Measurements from ENCODE around the gene SLBP.

SLBP gene

GRCh38 chr4:1712216-1713002 is at the start of gene SLBP:
Gene SLBP (minus strand): TSS chr4:1712319. CDS start chr4:1712188, 131 bp downstream.
- Histone ChIP-seq H3K4me1 (ENCODE audit: control insufficient read depth, insufficient read depth, low read length) (peaks cover 19% of the 10 kb centered on the region), H3K9me3 (ENCODE audit: control insufficient read depth, low read length) (no peaks in the 10 kb centered on the region), H3K36me3 (ENCODE audit: control insufficient read depth, insufficient read depth, low read length) (no peaks in the 10 kb centered on the region), H3K27me3 (ENCODE audit: control insufficient read depth, insufficient read depth, low read length) (no peaks in the 10 kb centered on the region), H3K9ac (ENCODE audit: low read length) (peak within 1 kb of the TSS; percentile 87), H3K4me3 (ENCODE audit: low read length) (peak within 1 kb of the TSS; percentile 99)

DNA sequence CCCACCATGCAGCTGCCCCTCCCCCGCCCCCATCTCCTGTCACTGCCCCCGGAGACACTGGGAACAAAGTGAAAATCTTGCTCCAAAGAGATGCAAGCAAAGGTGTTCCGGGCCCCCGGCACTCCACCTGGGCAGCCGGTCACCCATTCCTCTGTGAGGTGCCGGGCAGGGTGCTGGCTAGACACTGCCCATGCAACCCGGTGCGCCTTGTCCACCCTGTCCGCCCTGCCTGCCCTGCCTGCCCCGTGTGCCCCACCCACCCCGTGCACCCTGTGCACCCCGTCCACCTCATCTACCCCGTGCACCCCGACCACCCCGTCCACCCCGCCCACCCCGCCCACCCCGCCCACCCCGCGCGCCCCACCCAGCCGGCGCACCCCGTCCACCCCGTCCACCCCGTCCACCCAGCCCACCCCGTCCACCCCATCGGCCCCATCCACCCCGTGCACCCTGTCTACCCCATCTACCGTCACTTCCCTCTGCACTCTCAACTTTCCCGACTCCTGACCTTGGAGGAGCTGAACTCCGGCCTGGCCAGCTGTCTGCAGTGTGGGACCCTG is 49.1 kb upstream of the SLBP start:
- no peak overlapping the region for H3K9ac ChIP-seq (ENCODE audit: low read length)
- no peak overlapping the region for H3K4me3 ChIP-seq (ENCODE audit: low read length)
- H3K4me1 ChIP-seq (ENCODE audit: control insufficient read depth, insufficient read depth, low read length) = peaks cover 4% of the 10 kb centered on the region
- peaks cover 31% of the 10 kb centered on the region for H3K27me3 ChIP-seq (ENCODE audit: control insufficient read depth, insufficient read depth, low read length)
- H3K9me3 ChIP-seq (ENCODE audit: control insufficient read depth, low read length) = no peaks in the 10 kb centered on the region
- no peaks in the 10 kb centered on the region for H3K36me3 ChIP-seq (ENCODE audit: control insufficient read depth, insufficient read depth, low read length)

GRCh38 chr4:1760521-1761071 is 48.5 kb upstream of the SLBP start:
- peaks cover 4% of the 10 kb centered on the region for H3K4me1 ChIP-seq (ENCODE audit: control insufficient read depth, insufficient read depth, low read length)
- peaks cover 31% of the 10 kb centered on the region for H3K27me3 ChIP-seq (ENCODE audit: control insufficient read depth, insufficient read depth, low read length)
- no peaks in the 10 kb centered on the region for H3K9me3 ChIP-seq (ENCODE audit: control insufficient read depth, low read length)

DNA sequence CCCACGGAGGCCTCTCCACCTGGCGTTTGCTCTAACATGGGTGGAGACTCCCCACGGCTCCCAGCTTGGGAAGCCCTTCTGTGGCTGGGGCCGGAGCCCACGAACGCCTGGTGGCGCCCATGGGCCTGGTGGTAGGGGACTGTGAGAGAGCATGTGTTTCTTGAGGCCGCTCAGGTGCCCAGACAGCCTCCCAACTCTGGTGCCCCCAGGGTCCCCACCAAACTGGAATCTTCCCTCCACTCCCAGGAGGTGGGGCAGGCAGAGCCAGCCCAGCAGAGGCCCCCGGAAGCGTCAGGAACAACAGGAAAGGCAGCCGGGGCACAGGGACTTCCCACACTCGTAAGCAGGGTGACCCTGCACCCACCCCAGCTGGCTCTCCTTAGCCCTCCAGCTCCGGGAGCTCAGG is 47.7 kb upstream of the SLBP start:
- Histone ChIP-seq H3K27me3 (ENCODE audit: control insufficient read depth, insufficient read depth, low read length) (peaks cover 25% of the 10 kb centered on the region), H3K4me3 (ENCODE audit: low read length) (no peak overlapping the region), H3K9ac (ENCODE audit: low read length) (no peak overlapping the region), H3K36me3 (ENCODE audit: control insufficient read depth, insufficient read depth, low read length) (no peaks in the 10 kb centered on the region), H3K9me3 (ENCODE audit: control insufficient read depth, low read length) (no peaks in the 10 kb centered on the region), H3K4me1 (ENCODE audit: control insufficient read depth, insufficient read depth, low read length) (peaks cover 4% of the 10 kb centered on the region)

More at GRCh38 chr4:1760521-1761071, 48.5 kb upstream of the SLBP start:
- Histone ChIP-seq H3K4me3 (ENCODE audit: low read length) (no peak overlapping the region), H3K36me3 (ENCODE audit: control insufficient read depth, insufficient read depth, low read length) (no peaks in the 10 kb centered on the region), H3K9ac (ENCODE audit: low read length) (no peak overlapping the region)

DNA sequence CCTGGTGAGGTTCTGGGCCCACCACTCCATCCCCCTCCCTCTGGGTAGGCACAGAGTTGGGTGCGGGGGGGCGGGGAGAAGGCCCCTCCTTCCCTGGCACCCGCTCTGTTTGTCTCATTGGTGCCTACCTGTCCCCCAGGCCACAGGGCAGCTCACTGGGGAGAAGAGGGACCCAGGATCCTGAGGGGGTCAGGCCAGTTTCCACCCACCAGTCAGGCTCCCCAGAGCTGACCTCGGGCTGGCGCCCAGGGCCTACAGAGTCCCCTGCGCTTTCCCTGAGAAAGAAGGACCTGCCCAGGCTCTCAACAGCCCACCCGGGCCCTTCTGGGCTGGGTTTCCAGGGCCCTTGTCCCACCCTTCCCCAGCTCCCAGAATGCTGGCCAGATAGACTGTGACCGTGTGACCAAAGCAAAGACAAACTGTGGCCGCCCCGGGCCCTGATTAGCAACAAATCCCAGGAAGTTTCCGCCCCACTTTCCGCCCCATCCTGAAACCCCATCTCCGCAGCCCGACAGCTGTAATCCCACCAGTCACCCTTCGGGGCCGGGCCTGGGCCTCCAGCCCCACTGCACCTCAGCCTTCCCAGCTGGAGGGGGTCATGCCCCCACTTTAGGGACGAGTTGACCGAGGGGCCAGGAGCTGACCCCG is 47.2 kb upstream of the SLBP start:
- Histone ChIP-seq H3K4me3 (ENCODE audit: low read length) (no peak overlapping the region), H3K9ac (ENCODE audit: low read length) (no peak overlapping the region), H3K4me1 (ENCODE audit: control insufficient read depth, insufficient read depth, low read length) (peaks cover 4% of the 10 kb centered on the region), H3K9me3 (ENCODE audit: control insufficient read depth, low read length) (no peaks in the 10 kb centered on the region), H3K36me3 (ENCODE audit: control insufficient read depth, insufficient read depth, low read length) (no peaks in the 10 kb centered on the region), H3K27me3 (ENCODE audit: control insufficient read depth, insufficient read depth, low read length) (peaks cover 22% of the 10 kb centered on the region)

- H3K4me3 ChIP-seq (ENCODE audit: low read length) = no peak overlapping the region
- H3K4me1 ChIP-seq (ENCODE audit: control insufficient read depth, insufficient read depth, low read length) = peaks cover 2% of the 10 kb centered on the region
- H3K36me3 ChIP-seq (ENCODE audit: control insufficient read depth, insufficient read depth, low read length) = no peaks in the 10 kb centered on the region
- no peak overlapping the region for H3K9ac ChIP-seq (ENCODE audit: low read length)
- H3K9me3 ChIP-seq (ENCODE audit: control insufficient read depth, low read length) = no peaks in the 10 kb centered on the region
- H3K27me3 ChIP-seq (ENCODE audit: control insufficient read depth, insufficient read depth, low read length) = peaks cover 18% of the 10 kb centered on the region
Measured at GRCh38 chr4:1758306-1759121, 46.4 kb upstream of the SLBP start.

DNA sequence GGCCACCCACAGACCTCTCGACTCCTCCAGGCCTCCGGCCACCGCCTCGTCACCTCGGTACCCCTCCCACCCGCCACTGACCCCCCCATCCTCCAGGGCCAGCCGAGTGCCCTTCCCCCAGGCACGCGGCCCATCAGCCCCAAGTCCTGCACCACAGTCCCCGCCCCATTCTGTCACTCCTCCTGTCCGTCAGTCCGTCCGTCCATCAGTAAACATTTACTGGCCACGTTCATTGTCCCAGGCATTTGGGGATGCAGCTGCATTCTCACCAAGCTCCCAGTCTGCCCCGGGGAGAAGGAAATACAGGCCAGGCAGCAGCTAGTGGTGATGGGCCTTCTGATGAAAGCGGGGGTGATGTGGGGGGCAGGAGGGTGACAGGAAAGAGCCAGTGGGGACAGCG is 45.7 kb upstream of the SLBP start:
- Histone ChIP-seq H3K36me3 (ENCODE audit: control insufficient read depth, insufficient read depth, low read length) (no peaks in the 10 kb centered on the region), H3K4me3 (ENCODE audit: low read length) (no peak overlapping the region), H3K4me1 (ENCODE audit: control insufficient read depth, insufficient read depth, low read length) (peaks cover 9% of the 10 kb centered on the region), H3K9ac (ENCODE audit: low read length) (no peak overlapping the region), H3K27me3 (ENCODE audit: control insufficient read depth, insufficient read depth, low read length) (peaks cover 14% of the 10 kb centered on the region), H3K9me3 (ENCODE audit: control insufficient read depth, low read length) (no peaks in the 10 kb centered on the region)

DNA sequence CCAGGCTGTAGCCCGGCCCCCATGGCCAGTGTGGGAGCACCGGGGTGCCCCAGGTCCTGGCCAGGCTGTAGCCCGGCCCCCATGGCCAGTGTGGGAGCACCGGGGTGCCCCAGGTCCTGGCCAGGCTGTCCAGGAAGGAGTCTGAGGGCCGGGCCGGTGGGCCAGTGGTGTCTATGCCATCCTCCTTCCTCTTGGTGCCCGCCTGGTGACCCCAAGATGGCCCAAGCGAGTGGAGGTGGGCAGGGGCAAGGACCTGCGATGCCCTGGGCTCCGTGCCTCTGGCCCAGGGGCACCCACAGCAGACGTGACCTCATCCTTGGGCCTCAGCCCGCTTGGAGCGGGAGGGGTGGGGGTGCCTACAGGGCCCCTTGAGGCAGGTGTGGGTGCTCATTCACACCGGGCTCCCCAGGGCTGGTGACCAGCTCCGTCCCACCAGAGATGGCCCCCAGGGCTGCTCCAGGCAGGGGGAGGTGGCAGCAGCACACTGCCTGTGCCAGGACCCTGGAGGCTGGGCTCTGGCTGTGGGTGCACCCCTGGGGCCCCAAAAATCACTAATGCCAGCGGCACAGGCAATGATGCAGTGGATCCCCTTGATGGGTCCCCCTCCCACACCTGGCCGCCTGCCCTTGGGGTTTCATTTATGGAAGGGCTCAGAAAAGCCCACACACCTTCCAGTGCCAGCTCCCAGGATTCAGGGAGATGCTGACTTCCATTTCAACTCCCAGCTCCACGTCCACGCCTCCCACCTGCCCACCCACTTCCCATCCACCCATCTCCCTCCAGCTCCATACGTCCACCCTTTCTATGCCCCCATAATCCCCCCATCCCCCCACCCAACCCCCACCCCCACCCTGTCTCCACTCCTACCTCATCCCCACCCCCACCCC is 45.0 kb upstream of the SLBP start:
- Histone ChIP-seq H3K4me3 (ENCODE audit: low read length) (no peak overlapping the region), H3K9me3 (ENCODE audit: control insufficient read depth, low read length) (no peaks in the 10 kb centered on the region), H3K36me3 (ENCODE audit: control insufficient read depth, insufficient read depth, low read length) (no peaks in the 10 kb centered on the region), H3K9ac (ENCODE audit: low read length) (no peak overlapping the region), H3K27me3 (ENCODE audit: control insufficient read depth, insufficient read depth, low read length) (peaks cover 13% of the 10 kb centered on the region), H3K4me1 (ENCODE audit: control insufficient read depth, insufficient read depth, low read length) (peaks cover 16% of the 10 kb centered on the region)

GRCh38 chr4:1756079-1756478 is 44.0 kb upstream of the SLBP start:
- no peak overlapping the region for H3K9ac ChIP-seq (ENCODE audit: low read length)
- H3K27me3 ChIP-seq (ENCODE audit: control insufficient read depth, insufficient read depth, low read length) = peaks cover 7% of the 10 kb centered on the region
- H3K4me3 ChIP-seq (ENCODE audit: low read length) = no peak overlapping the region
- no peaks in the 10 kb centered on the region for H3K36me3 ChIP-seq (ENCODE audit: control insufficient read depth, insufficient read depth, low read length)
- H3K4me1 ChIP-seq (ENCODE audit: control insufficient read depth, insufficient read depth, low read length) = peaks cover 22% of the 10 kb centered on the region
- no peaks in the 10 kb centered on the region for H3K9me3 ChIP-seq (ENCODE audit: control insufficient read depth, low read length)

GRCh38 chr4:1755297-1755696 is 43.2 kb upstream of the SLBP start:
- Histone ChIP-seq H3K4me3 (ENCODE audit: low read length) (no peak overlapping the region), H3K36me3 (ENCODE audit: control insufficient read depth, insufficient read depth, low read length) (no peaks in the 10 kb centered on the region), H3K9me3 (ENCODE audit: control insufficient read depth, low read length) (no peaks in the 10 kb centered on the region), H3K4me1 (ENCODE audit: control insufficient read depth, insufficient read depth, low read length) (peaks cover 22% of the 10 kb centered on the region), H3K9ac (ENCODE audit: low read length) (no peak overlapping the region), H3K27me3 (ENCODE audit: control insufficient read depth, insufficient read depth, low read length) (peaks cover 7% of the 10 kb centered on the region)

DNA sequence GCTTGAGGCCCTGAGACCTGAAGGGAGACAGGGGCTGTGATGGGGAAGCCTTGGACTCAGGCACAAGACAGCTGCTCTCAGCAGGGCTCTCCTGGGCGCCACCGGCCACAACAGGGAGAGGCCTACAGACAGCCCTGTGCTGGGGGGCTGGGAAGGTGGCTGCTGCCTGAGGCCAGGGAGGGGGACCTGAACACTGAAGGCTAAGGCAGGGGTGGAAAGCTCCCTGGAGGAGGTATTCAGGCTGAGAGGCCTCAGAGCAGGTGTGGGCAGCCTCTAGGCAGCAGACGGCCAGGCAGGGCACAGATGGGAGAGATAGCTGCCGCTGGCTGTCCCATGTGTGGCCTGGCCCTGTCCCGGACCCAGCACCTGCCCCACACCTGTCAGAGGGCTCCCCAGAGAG is 42.2 kb upstream of the SLBP start:
- no peaks in the 10 kb centered on the region for H3K36me3 ChIP-seq (ENCODE audit: control insufficient read depth, insufficient read depth, low read length)
- H3K9me3 ChIP-seq (ENCODE audit: control insufficient read depth, low read length) = no peaks in the 10 kb centered on the region
- no peak overlapping the region for H3K9ac ChIP-seq (ENCODE audit: low read length)
- H3K4me1 ChIP-seq (ENCODE audit: control insufficient read depth, insufficient read depth, low read length) = peaks cover 22% of the 10 kb centered on the region
- H3K4me3 ChIP-seq (ENCODE audit: low read length) = no peak overlapping the region
- peaks cover 7% of the 10 kb centered on the region for H3K27me3 ChIP-seq (ENCODE audit: control insufficient read depth, insufficient read depth, low read length)

Data from mucosa of stomach (tissue), 1 donor.